ENCODE data around the gene NOP56.
A peak's percentile ranks its signal among the peaks of the same experiment; 100 is the strongest.
"Not testable (repeated sequence)": the region's sequence is repeated elsewhere in the genome, so short reads cannot be mapped to it uniquely, and the experiment has no call there.

The NOP56 gene

GRCh38 chr20:2643708-2644107 is 8.7 kb upstream of the NOP56 start:
- no peak for DNase-seq

GRCh38 chr20:2652724-2653555 is 508 bp downstream of the NOP56 start:
- no peak for DNase-seq

- DNase-seq: no peak
These were observed 1.3 kb downstream of the NOP56 start for GRCh38 chr20:2653556-2654383.

- no peak for DNase-seq
These were observed 2.0 kb downstream of the NOP56 start for GRCh38 chr20:2654384-2654822.

GRCh38 chr20:2654831-2655230 is 2.4 kb downstream of the NOP56 start:
- DNase-seq: no peak

DNA sequence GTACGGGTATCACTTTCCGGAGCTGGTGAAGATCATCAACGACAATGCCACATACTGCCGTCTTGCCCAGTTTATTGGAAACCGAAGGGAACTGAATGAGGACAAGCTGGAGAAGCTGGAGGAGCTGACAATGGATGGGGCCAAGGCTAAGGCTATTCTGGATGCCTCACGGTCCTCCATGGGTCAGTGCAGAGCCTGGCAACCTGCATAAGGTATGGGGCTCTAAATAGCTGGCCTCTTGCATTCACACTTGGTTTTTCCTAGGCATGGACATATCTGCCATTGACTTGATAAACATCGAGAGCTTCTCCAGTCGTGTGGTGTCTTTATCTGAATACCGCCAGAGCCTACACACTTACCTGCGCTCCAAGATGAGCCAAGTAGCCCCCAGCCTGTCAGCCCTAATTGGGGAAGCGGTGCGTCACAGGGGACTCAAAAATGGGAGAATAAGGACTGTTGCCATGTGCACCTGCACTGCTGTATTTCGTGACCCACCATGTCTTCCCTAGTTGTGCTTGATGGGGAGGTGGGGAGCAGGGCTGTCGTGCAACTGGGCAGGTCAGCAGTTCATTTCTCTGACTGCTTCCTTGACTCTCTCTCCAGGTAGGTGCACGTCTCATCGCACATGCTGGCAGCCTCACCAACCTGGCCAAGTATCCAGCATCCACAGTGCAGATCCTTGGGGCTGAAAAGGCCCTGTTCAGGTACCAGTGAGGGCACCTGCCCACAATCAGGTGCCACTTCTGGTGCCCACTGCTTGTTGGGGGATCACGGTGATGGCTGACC is 3.1 kb downstream of the NOP56 start:
- no peak for DNase-seq

DNA sequence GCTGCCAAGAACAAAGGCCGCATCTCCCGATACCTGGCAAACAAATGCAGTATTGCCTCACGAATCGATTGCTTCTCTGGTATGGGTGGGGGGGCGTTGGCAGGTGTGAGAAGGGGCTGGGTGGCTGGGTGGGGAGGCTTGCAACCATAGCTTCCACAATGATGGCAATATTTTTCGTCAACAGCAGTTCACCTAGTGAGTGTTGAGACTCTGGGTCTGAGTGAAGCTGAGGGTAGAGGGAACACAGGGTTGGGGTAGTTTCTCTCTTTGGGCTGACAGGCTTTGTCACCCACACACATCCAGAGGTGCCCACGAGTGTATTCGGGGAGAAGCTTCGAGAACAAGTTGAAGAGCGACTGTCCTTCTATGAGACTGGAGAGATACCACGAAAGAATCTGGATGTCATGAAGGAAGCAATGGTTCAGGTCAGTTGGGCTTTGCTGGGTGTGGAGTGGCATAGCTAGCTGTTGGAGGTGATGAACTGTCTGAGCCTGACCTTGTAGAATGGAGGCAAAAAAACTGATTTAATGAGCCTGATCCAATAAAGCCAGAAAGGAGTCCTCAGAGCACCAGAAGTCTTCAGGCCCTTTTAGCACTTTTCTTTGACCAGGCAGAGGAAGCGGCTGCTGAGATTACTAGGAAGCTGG is 4.2 kb downstream of the NOP56 start:
- no peak for DNase-seq

DNA sequence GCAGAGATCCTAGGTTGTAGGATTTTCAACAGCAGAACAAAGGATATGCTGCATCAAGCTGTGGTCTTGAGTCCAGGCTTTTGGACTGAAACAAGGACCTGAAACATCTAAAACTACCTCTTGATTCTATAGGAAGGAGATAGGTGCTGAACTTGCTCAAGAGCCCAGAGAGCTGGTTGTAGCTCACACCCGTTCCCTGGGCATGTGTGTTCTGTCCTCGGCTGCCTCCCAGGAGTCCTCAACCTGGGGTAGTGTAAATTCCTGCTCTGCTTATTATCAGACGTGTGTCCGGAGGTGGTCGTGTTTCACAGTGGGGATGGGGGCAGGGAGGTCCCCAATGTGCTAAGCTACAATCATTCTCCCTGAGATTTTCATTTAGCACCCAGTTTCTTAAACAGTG is 4.8 kb downstream of the NOP56 start:
- DNase-seq: no peak

GRCh38 chr20:2657674-2658073 is 5.2 kb downstream of the NOP56 start:
- DNase-seq: no peak

DNA sequence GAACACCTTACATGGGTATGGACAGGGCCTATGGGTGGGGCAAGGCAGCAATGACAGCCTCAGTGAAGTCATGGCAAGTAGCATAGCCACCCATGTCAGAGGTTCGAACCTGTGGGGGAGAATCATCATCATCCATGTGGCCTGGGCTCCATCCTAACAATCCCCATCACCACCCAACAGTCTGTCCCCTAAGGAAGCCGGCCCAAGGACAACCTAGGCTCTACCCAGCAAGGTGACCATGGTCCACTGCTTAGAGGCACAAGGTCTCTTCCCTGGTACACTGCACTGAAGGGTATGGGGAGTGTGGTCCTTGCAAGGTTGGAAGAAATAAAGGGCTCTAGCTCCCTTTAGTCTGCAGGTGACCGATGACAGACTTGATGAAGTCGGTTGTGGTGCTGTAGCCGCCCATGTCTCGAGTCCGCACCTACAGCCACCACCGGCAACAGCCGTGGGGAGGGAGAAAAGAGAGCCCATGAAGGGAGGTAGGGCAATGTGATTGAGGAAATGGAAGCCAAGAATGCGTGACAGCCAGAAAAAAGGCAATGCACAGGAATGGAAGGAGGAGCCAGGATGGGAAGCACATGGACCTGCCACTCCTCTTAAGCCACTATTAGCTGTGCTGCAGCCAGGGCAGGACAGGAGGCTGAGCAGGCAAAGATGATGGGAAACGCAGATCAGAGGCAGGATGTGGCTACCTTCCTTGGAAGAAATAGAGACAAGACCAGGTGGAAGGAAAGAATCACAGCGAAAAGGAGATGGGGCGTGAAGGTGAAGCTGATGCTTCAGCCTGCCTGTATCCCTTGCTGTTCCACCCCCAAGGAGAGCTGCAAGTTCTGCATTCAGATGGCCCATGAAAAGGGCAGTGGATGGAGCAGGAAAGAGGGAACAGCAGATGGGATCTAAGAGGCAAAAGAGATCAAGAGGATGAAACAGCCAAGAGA is 6.3 kb downstream of the NOP56 start:
- no peak for DNase-seq

DNA sequence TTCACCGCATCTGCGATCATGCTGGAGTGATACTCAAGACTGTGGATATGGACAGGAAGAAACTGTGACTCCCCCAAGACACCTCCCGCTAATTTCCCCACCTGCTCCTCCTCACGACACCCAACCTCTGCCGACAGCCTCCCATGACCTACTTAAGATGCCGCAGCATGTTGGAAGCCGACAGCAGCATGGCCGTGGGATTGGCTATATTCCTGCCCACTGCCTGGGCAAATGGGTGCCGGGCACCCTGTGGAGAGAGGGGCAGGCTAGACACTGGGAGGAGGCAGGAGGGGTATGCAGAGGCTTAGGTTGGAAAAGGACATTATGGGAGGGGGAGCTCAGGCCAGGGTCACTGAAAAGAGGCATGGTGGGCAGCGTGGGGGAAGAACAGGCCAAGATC is 7.1 kb downstream of the NOP56 start:
- DNase-seq: no peak

DNA sequence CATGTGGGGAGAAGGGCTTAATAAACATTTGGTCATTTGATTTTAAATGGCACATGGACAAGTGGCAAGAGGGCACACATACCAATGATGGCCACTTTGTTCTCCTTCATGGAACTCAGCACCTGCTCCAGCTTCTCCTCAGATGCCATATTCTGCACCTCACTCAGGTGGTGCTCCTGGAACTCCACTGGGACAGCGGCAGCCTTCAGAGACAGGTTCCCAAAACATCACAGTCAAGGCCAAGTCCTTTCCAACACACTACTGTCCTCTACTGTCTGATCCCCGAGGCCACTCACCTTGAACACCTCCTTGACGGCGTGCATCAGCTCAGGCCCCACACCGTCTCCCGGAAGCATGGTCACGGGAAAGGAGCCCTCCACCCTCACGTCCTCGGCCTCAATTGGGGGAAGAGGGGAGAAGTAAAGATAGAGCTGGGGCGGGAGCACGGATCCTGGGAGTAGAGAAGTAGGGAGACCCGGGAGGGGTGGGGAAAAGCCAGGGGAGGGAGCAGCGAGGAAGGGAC is 11.0 kb downstream of the NOP56 start:
- no peak for DNase-seq

DNA sequence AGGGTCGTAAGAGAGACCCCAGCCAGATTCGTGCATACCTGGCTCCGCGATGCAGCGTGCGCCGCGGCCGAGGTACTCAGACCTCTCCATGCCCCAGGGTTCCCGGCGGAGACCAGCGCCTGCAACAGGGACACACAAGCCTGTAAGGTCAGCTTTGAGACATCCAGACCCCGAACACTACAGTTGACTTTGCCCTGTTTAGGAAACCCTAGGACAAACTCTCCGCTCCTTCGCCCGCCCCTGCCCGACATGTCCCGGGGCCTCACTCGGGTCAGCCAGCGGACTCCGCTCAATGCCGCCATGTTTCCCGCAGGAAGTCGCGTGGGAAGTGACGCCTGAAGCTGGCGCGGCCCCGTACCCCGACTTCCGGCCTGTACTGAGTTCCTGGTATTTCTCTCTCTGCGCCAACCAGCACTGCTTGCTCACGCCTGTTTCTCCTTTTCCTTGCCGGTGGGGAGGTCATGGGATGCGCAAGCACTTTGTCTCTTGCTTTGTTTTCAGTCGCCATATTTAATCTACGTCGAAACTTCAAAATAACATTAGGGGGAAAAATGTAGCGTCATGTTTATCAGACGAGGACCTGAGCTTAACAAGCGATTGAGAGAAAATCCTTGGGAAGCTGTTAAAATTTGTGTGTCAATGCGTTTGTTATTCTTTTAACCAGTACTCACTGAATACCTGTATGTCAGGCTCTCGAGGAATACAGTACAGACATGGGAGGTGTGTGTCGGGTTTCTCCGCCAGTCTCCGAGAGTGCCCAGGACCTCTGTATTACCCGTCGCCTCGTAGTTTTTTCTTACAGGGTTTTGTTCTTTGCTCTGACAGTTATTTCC is 11.7 kb downstream of the NOP56 start, which contains the start of gene IDH3B:
IDH3B (minus strand) TSS at position 330 of the 833 bp plus-strand sequence; CDS start at position 302, 28 bp downstream.
- DNase-seq: peak; percentile 78 to 96

DNA sequence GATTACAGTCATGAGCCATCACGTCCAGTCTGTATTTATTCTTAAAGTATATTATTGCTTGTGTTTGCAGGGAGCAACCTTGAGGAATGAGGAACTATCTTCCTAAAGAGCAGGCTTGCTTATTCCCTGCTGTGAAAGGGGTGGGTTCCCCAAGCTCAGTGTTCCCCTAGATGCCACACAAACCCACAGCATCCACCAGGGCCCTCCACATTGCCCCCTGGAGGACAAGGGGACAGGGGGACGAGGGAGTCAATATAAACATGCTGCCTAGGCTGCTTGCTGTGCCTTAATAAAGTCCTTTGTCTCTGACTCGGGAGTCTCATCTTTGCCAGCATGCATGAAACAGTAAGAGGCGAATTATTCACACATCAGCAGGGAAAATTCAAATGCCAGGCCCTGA is 19.5 kb downstream of the NOP56 start:
- no peak for DNase-seq

DNA sequence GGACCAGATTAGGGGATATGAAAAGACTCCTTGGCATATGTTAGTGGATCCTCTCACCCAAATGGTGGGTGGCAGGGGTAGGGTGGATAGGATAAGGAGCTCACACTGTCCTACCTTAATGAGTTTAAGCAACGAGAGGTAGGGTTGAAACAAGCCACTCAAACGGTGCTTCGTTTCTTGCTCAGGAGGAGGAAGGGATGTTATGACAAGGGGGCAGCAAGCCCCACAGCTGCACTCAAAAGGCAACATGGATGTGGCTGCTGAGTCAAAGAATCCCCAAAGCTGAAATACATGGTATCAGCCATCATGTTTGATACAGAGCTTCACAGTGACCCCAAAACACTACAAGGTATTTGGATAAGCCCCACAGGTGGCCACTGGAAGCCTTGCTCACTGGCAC is 20.0 kb downstream of the NOP56 start:
- no peak for DNase-seq

GRCh38 chr20:2673453-2673852 is 21.0 kb downstream of the NOP56 start:
- DNase-seq: no peak

DNA sequence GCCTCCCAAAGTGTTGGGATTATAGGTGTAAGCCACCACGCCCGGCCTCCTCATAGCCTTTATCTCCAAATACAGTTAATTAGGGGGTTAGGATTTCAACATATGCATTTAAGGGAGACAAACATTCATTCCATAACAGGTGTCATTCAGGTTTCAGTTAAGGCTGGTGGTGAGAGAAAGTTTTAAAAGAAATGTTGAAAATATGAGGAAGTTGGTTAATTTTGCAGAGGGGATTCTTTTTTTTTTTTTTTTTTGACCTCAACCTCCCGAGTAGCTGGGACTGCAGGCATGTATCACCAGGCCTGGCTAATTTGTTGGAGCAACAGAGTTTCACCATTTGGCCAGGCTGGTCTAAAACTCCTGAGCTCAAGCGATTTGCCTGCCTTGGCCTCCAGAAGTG is 27.6 kb downstream of the NOP56 start:
- DNase-seq: no peak

DNA sequence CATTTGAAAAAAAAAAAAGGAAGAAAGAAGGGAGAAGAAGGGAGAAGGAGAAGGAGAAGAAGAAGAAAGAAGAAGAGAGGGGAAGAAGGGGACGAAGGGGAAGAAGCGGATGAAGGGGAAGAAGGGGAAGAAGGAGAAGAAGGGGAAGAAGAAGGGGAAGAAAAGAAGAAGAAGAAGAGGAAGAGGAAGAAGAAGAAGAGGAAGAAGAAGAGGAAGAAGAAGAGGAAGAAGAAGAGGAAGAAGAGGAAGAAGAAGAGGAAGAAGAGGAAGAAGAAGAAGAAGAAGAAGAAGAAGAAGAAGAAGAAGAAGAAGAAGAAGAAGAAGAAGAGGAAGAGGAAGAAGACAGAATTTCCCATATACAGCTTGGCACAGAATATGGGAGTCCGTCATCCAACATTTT is 29.6 kb downstream of the NOP56 start:
- not testable (repeated sequence) for DNase-seq

DNA sequence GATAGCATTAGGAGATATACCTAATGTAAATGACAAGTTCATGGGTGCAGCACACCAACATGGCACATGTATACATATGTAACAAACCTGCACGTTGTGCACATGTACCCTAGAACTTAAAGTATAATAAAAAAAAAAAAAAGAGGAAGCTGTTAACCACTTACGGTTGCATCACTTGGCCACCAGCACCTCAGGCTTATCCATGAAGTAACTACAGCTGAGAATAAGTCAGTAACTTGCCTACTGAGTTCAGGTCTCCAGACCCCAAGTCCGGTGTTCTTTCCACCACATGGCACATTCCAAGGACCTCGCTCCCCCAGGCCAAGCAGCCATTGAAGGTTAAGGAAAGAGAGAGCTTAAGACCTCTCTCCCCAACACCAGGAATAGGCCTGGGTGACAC is 32.4 kb downstream of the NOP56 start:
- peak in 1 of 2 donors; percentile 62 for DNase-seq

DNA sequence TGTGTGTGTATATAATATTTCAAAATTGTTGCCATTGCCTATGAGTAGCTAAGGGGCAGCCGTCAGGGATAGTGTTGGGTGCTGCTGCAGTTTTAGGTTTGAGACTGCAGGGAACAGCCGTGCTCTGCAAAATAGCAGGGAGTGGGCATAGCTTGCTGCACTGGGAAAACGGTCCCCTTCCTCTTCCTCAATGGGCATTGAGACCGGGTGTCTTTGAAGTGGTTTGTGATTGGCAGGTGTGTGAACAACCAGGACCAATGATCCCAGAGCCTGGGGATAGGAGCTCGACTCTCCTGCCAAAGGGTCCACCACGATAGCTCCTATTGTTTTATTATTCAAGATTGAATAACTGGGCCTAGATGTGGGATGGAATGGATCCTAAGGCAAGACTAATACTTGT is 35.1 kb downstream of the NOP56 start:
- no peak for DNase-seq
